Ascending aorta (tissue), 2 donors: Measurements from ENCODE around the gene LIMCH1. TPM values are rescaled to one million over a fixed set of nuclear protein-coding genes. Genes with fewer than 3 reads are reported as not detected.

Source experiments
- DNase-seq, 2 donors: peaks; one replicate each; pipeline ENCODE4 v3.0.0-alpha.2; 2019; ENCODE audit warnings: low spot score in 2 of 2
- H3K27ac ChIP-seq, 2 donors: fragments of 200-600 bp; sonication (generic); one replicate each; pipeline ENCODE4 v1.5.1; 2016 to 2017; ENCODE audit warnings: mild to moderate bottlenecking in 1 of 2
- H3K27me3 ChIP-seq: fragments of 200-600 bp; sonication (generic); one replicate; pipeline ENCODE4 v1.5.1; 2017
- H3K36me3 ChIP-seq, 2 donors: fragments of 200-600 bp; sonication (generic); one replicate each; pipeline ENCODE4 v1.5.1; 2016
- H3K4me1 ChIP-seq, 2 donors: fragments of 200-600 bp; sonication (generic); one replicate each; pipeline ENCODE4 v1.5.1; 2016 to 2017; ENCODE audit warnings: mild to moderate bottlenecking in 1 of 2
- H3K4me3 ChIP-seq, 2 donors: fragments of 200-600 bp; sonication (generic); one replicate each; pipeline ENCODE4 v1.5.1; 2016 to 2017; ENCODE audit warnings: mild to moderate bottlenecking in 1 of 2
- H3K9me3 ChIP-seq, 2 donors: fragments of 200-600 bp; sonication (generic); one replicate each; pipeline ENCODE4 v1.5.1; 2016
- intact Hi-C: fragments of 100-400 bp; cut with DNase I; formaldehyde crosslinking; loops from one replicate; pipeline ENCODE4 v1.15.1; 2023
- total RNA-seq: library from RNA; depleted of rRNA; stranded (reverse); fragments of >200 nt; gene quantifications from one replicate; pipeline ENCODE4 v1.1.0, GENCODE V29; 2016
- TF ChIP-seq, protein P1 (sequence below), 3 experiments: fragments of 200-600 bp in 2 of 3; fragments of 450-650 bp in 1 of 3; sonication (generic) in 2 of 3; IDR thresholded peaks; one replicate each; pipeline ENCODE4 v1.5.1; 2016 to 2019; ENCODE audit warnings: antibody characterized with exemption in 3 of 3, mild to moderate bottlenecking in 1 of 3, moderate library complexity in 1 of 3

LIMCH1 gene
- total RNA-seq, 1 donor from 2014 or later: 44.4 TPM

- Histone ChIP-seq H3K4me1 (peaks cover 32 to 64% of the 10 kb centered on the region in 2 donors), H3K27me3 (no peaks in the 10 kb centered on the region), H3K27ac (peak overlapping the region; percentile 90 to 91), H3K9me3 (no peaks in the 10 kb centered on the region), H3K36me3 (no peaks in the 10 kb centered on the region), H3K4me3 (peak overlapping the region; percentile 29 to 54)
- DNase-seq: peak in 1 of 2 donors; percentile 77
- TF ChIP-seq, protein P1, sequence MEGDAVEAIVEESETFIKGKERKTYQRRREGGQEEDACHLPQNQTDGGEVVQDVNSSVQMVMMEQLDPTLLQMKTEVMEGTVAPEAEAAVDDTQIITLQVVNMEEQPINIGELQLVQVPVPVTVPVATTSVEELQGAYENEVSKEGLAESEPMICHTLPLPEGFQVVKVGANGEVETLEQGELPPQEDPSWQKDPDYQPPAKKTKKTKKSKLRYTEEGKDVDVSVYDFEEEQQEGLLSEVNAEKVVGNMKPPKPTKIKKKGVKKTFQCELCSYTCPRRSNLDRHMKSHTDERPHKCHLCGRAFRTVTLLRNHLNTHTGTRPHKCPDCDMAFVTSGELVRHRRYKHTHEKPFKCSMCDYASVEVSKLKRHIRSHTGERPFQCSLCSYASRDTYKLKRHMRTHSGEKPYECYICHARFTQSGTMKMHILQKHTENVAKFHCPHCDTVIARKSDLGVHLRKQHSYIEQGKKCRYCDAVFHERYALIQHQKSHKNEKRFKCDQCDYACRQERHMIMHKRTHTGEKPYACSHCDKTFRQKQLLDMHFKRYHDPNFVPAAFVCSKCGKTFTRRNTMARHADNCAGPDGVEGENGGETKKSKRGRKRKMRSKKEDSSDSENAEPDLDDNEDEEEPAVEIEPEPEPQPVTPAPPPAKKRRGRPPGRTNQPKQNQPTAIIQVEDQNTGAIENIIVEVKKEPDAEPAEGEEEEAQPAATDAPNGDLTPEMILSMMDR (IDR thresholded peaks at IDR 0.05): no peak
- intact Hi-C loops: loop anchor here (2.0 to 5.0 kb wide), 4 partner anchors 32 to 176 kb away; no protein-coding TSS in a partner anchor
Observed at GRCh38 chr4:41538887-41539498, 1.0 kb downstream of the LIMCH1 start.

DNA sequence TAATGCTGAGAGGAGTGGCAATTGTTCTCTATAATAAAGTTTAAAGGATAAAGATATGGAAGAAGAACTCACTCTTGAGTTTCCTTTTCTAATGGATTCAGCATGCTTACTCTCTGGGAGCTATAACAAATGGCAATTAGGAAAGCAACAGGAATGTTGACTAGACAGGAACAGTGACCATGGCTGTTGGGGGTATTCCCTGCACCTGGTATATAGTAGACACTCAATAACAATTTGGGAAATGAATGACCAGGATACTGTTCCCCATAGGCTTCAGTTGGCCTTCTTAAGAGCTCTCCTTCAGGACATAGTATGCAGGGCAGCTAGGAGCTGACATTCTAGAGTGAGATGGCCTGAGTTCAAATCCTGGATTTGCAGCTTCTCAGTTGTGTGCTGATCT, 1.8 kb downstream of the LIMCH1 start:
- H3K27ac ChIP-seq: peak overlapping the region; percentile 90 to 91
- H3K4me1 ChIP-seq: peaks cover 36 to 70% of the 10 kb centered on the region in 2 donors

GRCh38 chr4:41540687-41541086, 2.7 kb downstream of the LIMCH1 start:
- peak overlapping the region; percentile 90 to 91 for H3K27ac ChIP-seq
- intact Hi-C loops: loop anchor here (2.0 to 5.0 kb wide), 2 partner anchors 34 to 123 kb away; no protein-coding TSS in a partner anchor
- peaks cover 37 to 76% of the 10 kb centered on the region in 2 donors for H3K4me1 ChIP-seq

More for the DNA sequence above, 1.8 kb downstream of the LIMCH1 start:
- Histone ChIP-seq H3K9me3 (no peaks in the 10 kb centered on the region), H3K4me3 (peak overlapping the region; percentile 29 to 54), H3K27me3 (no peaks in the 10 kb centered on the region), H3K36me3 (no peaks in the 10 kb centered on the region)
- intact Hi-C loops: loop anchor here (2.0 to 5.0 kb wide), 6 partner anchors 31 to 177 kb away; no protein-coding TSS in a partner anchor
- TF ChIP-seq, protein P1 (IDR thresholded peaks at IDR 0.05): no peak
- no peak for DNase-seq

GRCh38 chr4:41541687-41542094, 3.7 kb downstream of the LIMCH1 start:
- H3K9me3 ChIP-seq: no peaks in the 10 kb centered on the region
- H3K36me3 ChIP-seq: no peaks in the 10 kb centered on the region
- H3K27ac ChIP-seq: peak overlapping the region; percentile 90 to 91
- H3K27me3 ChIP-seq: no peaks in the 10 kb centered on the region
- intact Hi-C loops: loop anchor here (2.0 to 5.0 kb wide), 2 partner anchors 35 to 124 kb away; no protein-coding TSS in a partner anchor
- TF ChIP-seq, protein P1 (IDR thresholded peaks at IDR 0.05): no peak
- H3K4me1 ChIP-seq: peaks cover 37 to 68% of the 10 kb centered on the region in 2 donors
- DNase-seq: peak in 1 of 2 donors; percentile 84
- peak overlapping the region in 1 of 2 donors; percentile 40 for H3K4me3 ChIP-seq

More at GRCh38 chr4:41540687-41541086, 2.7 kb downstream of the LIMCH1 start:
- Histone ChIP-seq H3K4me3 (peak overlapping the region in 1 of 2 donors; percentile 40), H3K27me3 (no peaks in the 10 kb centered on the region), H3K9me3 (no peaks in the 10 kb centered on the region), H3K36me3 (no peaks in the 10 kb centered on the region)
- TF ChIP-seq, protein P1 (IDR thresholded peaks at IDR 0.05): no peak
- DNase-seq: no peak

- no peaks in the 10 kb centered on the region for H3K9me3 ChIP-seq
- no peaks in the 10 kb centered on the region for H3K27me3 ChIP-seq
- TF ChIP-seq, protein P1 (IDR thresholded peaks at IDR 0.05): no peak
- peak overlapping the region in 1 of 2 donors; percentile 14 for H3K4me3 ChIP-seq
- peak overlapping the region; percentile 90 to 91 for H3K27ac ChIP-seq
- intact Hi-C loops: loop anchor here (5.0 kb wide), 1 partner anchor 125 kb away; no protein-coding TSS in a partner anchor
- no peak for DNase-seq
- peaks cover 37 to 62% of the 10 kb centered on the region in 2 donors for H3K4me1 ChIP-seq
- no peaks in the 10 kb centered on the region for H3K36me3 ChIP-seq
Observed at GRCh38 chr4:41542526-41543275, 4.7 kb downstream of the LIMCH1 start.
